Hepatocyte (in vitro differentiated cells): ENCODE results near the gene PHACTR1.

ENCODE experiments used
- EZH2 ChIP-seq: fragments of 200-600 bp; sonication (generic); IDR thresholded peaks from 2 replicates; pipeline ENCODE4 v1.6.1; 2016; ENCODE audit warnings: antibody characterized with exemption, mild to moderate bottlenecking, borderline replicate concordance
- EZH2phosphoT487 ChIP-seq: fragments of 200-600 bp; sonication (generic); IDR thresholded peaks from one replicate; pipeline ENCODE4 v1.6.1; 2018; ENCODE audit warnings: antibody characterized with exemption, mild to moderate bottlenecking, low read depth, moderate library complexity; ENCODE audit not compliant: unreplicated experiment, severe bottlenecking
- TF ChIP-seq, protein P1 (sequence below): fragments of 200-600 bp; sonication (generic); IDR thresholded peaks from 2 replicates; pipeline ENCODE4 v1.5.1; 2016; ENCODE audit warnings: antibody characterized with exemption, mild to moderate bottlenecking; ENCODE audit not compliant: poor library complexity

DNA sequence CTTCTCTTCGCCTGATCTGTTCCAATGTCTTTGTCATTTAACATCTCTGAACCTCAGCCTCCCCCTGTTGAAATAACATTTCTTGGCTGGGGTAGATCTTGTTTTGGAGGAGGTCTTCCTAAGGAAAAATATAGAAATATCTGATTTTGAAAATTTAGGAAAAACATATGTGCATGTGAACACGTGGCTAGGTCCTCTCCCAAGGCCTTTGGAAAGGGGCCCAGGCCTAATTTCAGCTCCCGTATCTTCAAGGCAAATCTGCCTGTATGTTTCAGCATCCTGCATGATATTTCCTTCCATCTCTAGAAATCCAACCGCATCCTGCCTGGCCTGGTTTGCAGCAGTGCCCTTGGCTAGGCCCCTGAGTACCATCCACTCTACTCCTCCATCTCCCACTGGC lies 261.2 kb downstream of the PHACTR1 start:
- TF ChIP-seq EZH2 (no peak), EZH2phosphoT487 (no peak)
- TF ChIP-seq, protein P1, sequence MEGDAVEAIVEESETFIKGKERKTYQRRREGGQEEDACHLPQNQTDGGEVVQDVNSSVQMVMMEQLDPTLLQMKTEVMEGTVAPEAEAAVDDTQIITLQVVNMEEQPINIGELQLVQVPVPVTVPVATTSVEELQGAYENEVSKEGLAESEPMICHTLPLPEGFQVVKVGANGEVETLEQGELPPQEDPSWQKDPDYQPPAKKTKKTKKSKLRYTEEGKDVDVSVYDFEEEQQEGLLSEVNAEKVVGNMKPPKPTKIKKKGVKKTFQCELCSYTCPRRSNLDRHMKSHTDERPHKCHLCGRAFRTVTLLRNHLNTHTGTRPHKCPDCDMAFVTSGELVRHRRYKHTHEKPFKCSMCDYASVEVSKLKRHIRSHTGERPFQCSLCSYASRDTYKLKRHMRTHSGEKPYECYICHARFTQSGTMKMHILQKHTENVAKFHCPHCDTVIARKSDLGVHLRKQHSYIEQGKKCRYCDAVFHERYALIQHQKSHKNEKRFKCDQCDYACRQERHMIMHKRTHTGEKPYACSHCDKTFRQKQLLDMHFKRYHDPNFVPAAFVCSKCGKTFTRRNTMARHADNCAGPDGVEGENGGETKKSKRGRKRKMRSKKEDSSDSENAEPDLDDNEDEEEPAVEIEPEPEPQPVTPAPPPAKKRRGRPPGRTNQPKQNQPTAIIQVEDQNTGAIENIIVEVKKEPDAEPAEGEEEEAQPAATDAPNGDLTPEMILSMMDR = no peak
